Measurements from ENCODE around the gene MLLT3.

MLLT3 gene

DNA sequence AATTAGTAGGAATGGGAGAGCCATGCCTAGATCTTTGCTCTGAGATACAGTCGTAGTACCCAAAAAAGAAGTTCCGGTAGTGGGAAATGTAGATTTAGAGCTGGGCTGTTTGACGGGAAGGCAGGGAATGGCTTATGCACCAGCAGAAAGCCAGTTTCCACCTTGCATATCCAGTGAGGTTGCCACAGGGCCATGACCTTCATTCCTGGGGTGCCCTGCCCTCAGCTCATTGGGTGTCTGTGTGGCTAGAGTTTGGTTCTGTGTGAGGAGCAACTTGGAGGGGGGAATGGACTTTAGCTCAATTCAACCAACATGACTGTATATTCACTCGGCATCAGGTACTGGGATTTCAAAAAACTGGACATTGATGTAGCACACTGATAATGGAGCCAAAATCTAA, 300.1 kb downstream of the MLLT3 start:
- no peak for DNase-seq

DNA sequence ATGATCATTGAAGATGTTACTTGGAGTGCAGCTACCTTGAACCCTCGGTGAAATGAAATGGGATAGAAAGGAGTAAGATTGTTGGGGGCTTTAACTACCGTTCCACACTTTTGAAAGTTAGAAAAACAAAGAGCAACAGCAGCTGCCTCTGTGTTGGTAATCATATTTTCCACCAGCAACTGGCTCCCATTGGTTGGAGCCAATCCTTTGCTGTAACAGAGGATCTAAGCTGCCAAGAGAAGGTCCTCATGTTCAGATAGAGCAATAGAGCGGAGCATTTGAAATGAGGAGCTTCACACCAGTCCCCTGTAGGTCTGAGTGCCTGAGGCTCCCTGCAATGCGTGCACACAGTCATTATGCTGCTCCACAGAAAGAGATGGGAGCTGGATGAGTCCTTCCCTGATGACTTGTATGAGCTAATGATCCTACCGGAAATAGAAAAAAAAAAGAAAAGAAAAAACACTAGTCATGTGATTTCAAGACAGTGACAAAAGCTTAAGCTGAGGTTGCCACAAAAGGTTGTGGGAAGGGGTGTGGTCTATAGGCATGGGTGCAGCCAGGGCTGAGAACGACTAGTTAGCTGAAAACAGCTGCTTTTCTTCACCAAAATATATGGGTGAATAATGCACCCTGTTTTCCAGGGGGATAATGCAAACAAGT, 300.7 kb downstream of the MLLT3 start:
- DNase-seq: no peak

GRCh38 chr9:20320921-20321320, 301.4 kb downstream of the MLLT3 start:
- DNase-seq: no peak

DNA sequence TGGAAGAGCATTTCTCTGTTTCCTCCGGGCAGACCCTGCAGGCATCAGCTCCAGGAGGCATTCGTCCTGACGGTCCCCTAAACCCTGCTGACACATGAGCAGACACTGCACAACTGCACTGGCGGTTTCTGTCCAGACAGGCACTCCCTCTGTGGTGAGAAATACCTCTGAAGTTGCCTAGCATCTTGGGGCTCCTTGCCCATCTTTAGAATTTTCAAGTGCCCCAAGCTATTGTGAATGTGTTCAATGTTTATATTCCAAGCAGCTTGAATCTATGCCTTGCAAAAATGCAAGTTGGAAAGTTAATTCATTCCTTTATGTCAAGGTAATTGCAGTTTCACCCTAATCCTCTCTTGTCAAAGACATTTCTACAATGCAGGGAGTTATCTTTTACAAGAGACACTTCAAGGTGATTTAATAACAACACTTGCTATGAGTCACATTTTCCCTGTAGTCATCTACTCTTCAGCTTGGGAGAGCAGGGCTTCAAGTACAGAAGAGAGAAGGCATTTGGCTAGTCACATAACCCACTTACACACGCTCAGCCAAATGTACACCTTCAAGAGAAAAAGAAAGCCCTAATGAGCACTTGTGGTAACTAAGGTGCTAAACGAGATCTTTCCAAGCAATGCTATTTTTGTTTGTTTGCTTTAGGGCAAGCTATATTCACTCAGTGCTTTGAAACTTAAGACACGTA, 302.5 kb downstream of the MLLT3 start:
- DNase-seq: no peak

DNA sequence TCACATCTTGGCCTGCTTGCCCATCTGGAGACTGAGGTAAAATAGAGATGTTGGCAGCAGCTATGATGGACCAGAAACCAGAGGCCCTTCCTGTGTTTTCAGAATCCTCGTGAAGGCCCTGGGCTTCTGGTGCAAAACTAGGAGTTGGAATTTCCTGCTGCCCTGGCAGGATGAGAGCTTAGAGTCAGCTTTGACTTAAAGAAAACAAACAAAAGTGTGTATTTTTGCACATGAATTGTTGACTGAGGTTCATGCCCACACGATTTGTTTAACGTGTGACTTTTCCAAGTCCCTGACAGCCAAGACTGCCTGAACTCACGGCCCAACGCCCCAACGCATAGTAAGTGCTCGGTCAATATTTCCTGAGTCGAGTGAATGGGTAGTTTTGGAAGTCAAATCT, 303.1 kb downstream of the MLLT3 start:
- DNase-seq: no peak

GRCh38 chr9:20317701-20318100, 304.6 kb downstream of the MLLT3 start:
- DNase-seq: no peak

DNA sequence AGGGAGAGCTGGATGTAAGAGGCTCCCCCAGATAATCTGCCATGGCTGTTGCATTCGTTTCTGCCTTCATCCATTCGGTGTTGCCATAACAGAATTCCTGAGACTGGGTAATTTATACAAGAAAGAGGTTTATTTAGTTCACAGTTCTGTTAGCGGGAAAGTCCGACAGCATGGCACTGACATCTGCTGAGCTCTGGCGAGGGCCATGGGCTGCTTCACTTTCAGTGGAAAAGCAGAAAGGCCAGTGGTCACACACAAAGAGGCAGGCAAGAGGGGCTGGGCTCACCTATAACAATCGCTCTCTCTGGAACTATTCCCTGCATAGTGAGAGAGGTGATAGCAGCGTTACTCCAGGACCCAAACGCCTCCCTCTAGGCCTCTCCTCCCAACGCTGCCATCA, 305.9 kb downstream of the MLLT3 start:
- no peak for DNase-seq

GRCh38 chr9:20315677-20316076, 306.6 kb downstream of the MLLT3 start:
- no peak for DNase-seq

- DNase-seq: no peak
Observed at GRCh38 chr9:20314981-20315380, 307.3 kb downstream of the MLLT3 start.

- no peak for DNase-seq
Observed at GRCh38 chr9:20313415-20313814, 308.9 kb downstream of the MLLT3 start.

DNA sequence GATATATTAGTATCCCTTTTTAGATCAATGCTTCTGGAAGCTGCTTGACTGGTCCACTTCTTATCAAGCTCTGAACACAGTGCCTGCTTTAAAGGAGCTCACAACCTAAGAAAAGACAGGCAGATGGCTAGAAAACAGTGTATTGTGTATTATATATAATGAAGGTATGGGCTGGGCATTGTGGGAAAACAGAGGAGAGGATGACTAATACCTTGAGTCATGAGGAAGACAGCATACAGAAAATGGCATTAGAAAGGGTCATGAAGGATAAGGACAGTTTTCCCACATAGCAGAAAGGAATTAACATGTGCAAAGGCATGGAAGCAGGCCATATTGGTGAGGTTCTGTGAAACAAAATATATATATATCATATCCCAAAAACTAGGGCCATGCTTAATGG, 309.6 kb downstream of the MLLT3 start:
- DNase-seq: no peak

GRCh38 chr9:20310024-20310423, 312.3 kb downstream of the MLLT3 start:
- DNase-seq: no peak

GRCh38 chr9:20309124-20309523, 313.2 kb downstream of the MLLT3 start:
- DNase-seq: no peak

- no peak for DNase-seq
Observed at GRCh38 chr9:20307621-20308020, 314.7 kb downstream of the MLLT3 start.

GRCh38 chr9:20305452-20305851, 316.8 kb downstream of the MLLT3 start:
- DNase-seq: no peak

- no peak for DNase-seq
Observed at GRCh38 chr9:20303996-20304395, 318.3 kb downstream of the MLLT3 start.

GRCh38 chr9:20303066-20303465, 319.2 kb downstream of the MLLT3 start:
- no peak for DNase-seq

- no peak for DNase-seq
Observed at GRCh38 chr9:20302197-20302596, 320.1 kb downstream of the MLLT3 start.

- DNase-seq: no peak
Observed at GRCh38 chr9:20300430-20301115, 321.7 kb downstream of the MLLT3 start.

- no peak for DNase-seq
Observed at GRCh38 chr9:20297646-20298084, 324.6 kb downstream of the MLLT3 start.

GRCh38 chr9:20295555-20295954, 326.7 kb downstream of the MLLT3 start:
- no peak for DNase-seq

- DNase-seq: no peak
Observed at GRCh38 chr9:20294046-20294750, 328.1 kb downstream of the MLLT3 start.

GRCh38 chr9:20292002-20292401, 330.3 kb downstream of the MLLT3 start:
- DNase-seq: no peak

Data from GF-D8 (cell line).